ENCODE results near the gene COL4A1. TPM values are rescaled to one million over a fixed set of nuclear protein-coding genes. Genes with fewer than 3 reads are reported as not detected.

COL4A1 gene
- total RNA-seq, 3 donors from 2014 or later = 19.0 to 308 (median 61.9) TPM

DNA sequence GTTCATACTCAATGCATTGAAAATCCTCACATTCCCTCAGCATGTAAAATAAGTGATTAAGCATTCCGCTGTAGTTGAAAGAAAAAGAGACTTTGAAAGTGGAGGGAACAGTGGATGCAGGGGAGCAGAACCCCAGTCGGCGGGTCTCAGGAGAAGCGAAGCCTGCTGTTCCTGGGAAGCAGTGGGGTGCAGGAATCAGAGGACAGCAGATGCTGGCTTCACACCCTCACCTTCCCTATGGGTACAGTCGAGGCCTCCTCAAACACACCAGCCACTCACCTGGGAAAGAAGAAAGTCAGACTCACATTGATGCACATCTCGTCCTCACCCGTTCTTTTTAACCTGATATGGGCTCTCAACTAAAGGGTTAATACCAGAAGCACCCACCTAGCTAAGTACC lies 38.3 kb upstream of the COL4A1 start:
- H3K4me3 ChIP-seq = no peak overlapping the region
- ATAC-seq = no peak
- H3K36me3 ChIP-seq (ENCODE audit: low read depth) = no peaks in the 10 kb centered on the region
- intact Hi-C loops (cut with DNase I, micrococcal nuclease) = no loop called here
- no peak for DNase-seq
- no peaks in the 10 kb centered on the region for H3K9me3 ChIP-seq
- H3K4me1 ChIP-seq (ENCODE audit: low read depth) = peaks cover 17% of the 10 kb centered on the region
- TF ChIP-seq CTCF (IDR thresholded peaks at IDR 0.05) = no peak

- intact Hi-C loops (cut with DNase I, micrococcal nuclease) = no loop called here
- H3K4me1 ChIP-seq (ENCODE audit: low read depth) = peaks cover 21% of the 10 kb centered on the region
These were observed 37.4 kb upstream of the COL4A1 start for GRCh38 chr13:110344320-110344719.

GRCh38 chr13:110343241-110343865 lies 36.4 kb upstream of the COL4A1 start:
- intact Hi-C loops (cut with DNase I, micrococcal nuclease) = no loop called here
- DNase-seq (peak in 1 of 3 donors; percentile 46), ATAC-seq (no peak)
- TF ChIP-seq CTCF (IDR thresholded peaks at IDR 0.05) = no peak
- Histone ChIP-seq H3K4me3 (no peak overlapping the region), H3K4me1 (ENCODE audit: low read depth) (peaks cover 21% of the 10 kb centered on the region), H3K9me3 (no peaks in the 10 kb centered on the region), H3K36me3 (ENCODE audit: low read depth) (no peaks in the 10 kb centered on the region)

More at GRCh38 chr13:110344320-110344719, 37.4 kb upstream of the COL4A1 start:
- ATAC-seq (no peak), DNase-seq (no peak)
- no peak overlapping the region for H3K4me3 ChIP-seq
- H3K9me3 ChIP-seq = no peaks in the 10 kb centered on the region
- no peak for TF ChIP-seq CTCF (IDR thresholded peaks at IDR 0.05)
- no peaks in the 10 kb centered on the region for H3K36me3 ChIP-seq (ENCODE audit: low read depth)

GRCh38 chr13:110342474-110342873 lies 35.5 kb upstream of the COL4A1 start:
- DNase-seq (no peak), ATAC-seq (no peak)
- Histone ChIP-seq H3K9me3 (no peaks in the 10 kb centered on the region), H3K4me3 (no peak overlapping the region), H3K36me3 (ENCODE audit: low read depth) (no peaks in the 10 kb centered on the region), H3K4me1 (ENCODE audit: low read depth) (peaks cover 12% of the 10 kb centered on the region)
- intact Hi-C loops (cut with DNase I, micrococcal nuclease) = no loop called here
- TF ChIP-seq CTCF (IDR thresholded peaks at IDR 0.05) = no peak

DNA sequence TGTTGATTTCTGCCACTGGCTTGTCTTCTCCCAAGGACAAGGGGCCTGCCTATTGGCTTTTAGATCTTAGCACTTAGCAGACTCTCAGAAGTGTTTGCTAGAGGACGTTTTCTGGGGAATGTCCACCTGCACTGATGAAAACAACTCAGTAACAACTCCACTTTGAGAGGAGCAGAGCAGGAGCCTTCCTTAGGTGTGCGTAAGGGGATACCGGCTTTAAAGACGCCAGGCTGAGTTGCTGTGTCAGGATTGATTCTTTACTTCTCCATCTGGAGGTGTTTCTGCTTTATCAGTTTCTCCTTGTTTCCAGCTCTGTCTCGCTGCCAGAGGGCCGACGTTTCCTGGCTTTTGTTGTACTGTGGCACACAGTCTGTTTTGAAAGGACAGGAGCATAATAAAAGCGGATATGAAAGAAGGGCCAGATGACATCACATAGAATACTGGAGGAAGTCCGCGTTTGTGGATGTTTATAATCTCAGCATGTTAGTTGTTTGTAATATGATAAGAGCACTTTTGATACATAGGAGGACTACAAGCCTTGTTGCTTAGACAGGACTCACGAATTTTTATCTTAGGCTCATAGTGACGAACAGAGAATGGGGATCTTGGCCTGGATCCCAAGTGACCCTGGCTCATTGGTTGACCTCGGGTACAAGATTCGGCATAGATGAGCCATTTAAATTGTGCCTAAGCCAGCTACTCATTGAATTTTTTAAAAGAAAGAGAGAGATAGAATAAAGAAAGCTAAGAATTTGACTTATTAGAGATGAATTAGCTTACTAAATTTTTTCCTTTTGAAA lies 34.7 kb upstream of the COL4A1 start:
- no peaks in the 10 kb centered on the region for H3K36me3 ChIP-seq (ENCODE audit: low read depth)
- no peak for TF ChIP-seq CTCF (IDR thresholded peaks at IDR 0.05)
- no peak overlapping the region for H3K4me3 ChIP-seq
- peaks cover 5% of the 10 kb centered on the region for H3K4me1 ChIP-seq (ENCODE audit: low read depth)
- intact Hi-C loops (cut with DNase I, micrococcal nuclease) = no loop called here
- H3K9me3 ChIP-seq = no peaks in the 10 kb centered on the region
- DNase-seq (no peak), ATAC-seq (no peak)

Data from mucosa of descending colon (tissue), 3 donors.